ENCODE measurements around the gene DMAC2.
"Not testable (repeated sequence)": the region's sequence is repeated elsewhere in the genome, so short reads cannot be mapped to it uniquely, and the experiment has no call there.

The DMAC2 gene

GRCh38 chr19:41439441-41440222, at the start of gene DMAC2:
DMAC2 (minus strand) TSS chr19:41439912; CDS start chr19:41439899, 13 bp downstream.
- peak; percentile 96 for DNase-seq

- not testable (repeated sequence) for DNase-seq
Observed at GRCh38 chr19:41486953-41487352, 47.2 kb upstream of the DMAC2 start.

- no peak for DNase-seq
Observed at GRCh38 chr19:41484822-41485221, 45.1 kb upstream of the DMAC2 start.

- DNase-seq, result no peak
Observed at GRCh38 chr19:41480336-41480735, 40.6 kb upstream of the DMAC2 start.

- DNase-seq, result no peak
Observed at GRCh38 chr19:41479757-41480191, 40.1 kb upstream of the DMAC2 start.

- DNase-seq, result no peak
Observed at GRCh38 chr19:41478875-41479756, 39.4 kb upstream of the DMAC2 start.

GRCh38 chr19:41478171-41478570, 38.5 kb upstream of the DMAC2 start:
- no peak for DNase-seq

GRCh38 chr19:41476583-41476982, 36.9 kb upstream of the DMAC2 start:
- DNase-seq, result no peak

- DNase-seq, result not testable (repeated sequence)
Observed at GRCh38 chr19:41463257-41464256, 23.8 kb upstream of the DMAC2 start.

- no peak for DNase-seq
Observed at GRCh38 chr19:41462497-41462896, 22.8 kb upstream of the DMAC2 start.

GRCh38 chr19:41457241-41457640, 17.5 kb upstream of the DMAC2 start:
- no peak for DNase-seq

- no peak for DNase-seq
Observed at GRCh38 chr19:41456342-41456918, 16.7 kb upstream of the DMAC2 start.

- no peak for DNase-seq
Observed at GRCh38 chr19:41455936-41456335, 16.2 kb upstream of the DMAC2 start.

- no peak for DNase-seq
Observed at GRCh38 chr19:41452584-41453275, 13.0 kb upstream of the DMAC2 start.

- no peak for DNase-seq
Observed at GRCh38 chr19:41449865-41450178, 10.1 kb upstream of the DMAC2 start.

- DNase-seq, result peak; percentile 70
Observed at GRCh38 chr19:41449079-41449864, 9.6 kb upstream of the DMAC2 start.

GRCh38 chr19:41447732-41448332, 8.1 kb upstream of the DMAC2 start:
- no peak for DNase-seq

GRCh38 chr19:41445575-41445974, 5.9 kb upstream of the DMAC2 start:
- no peak for DNase-seq

GRCh38 chr19:41443813-41444455, 4.2 kb upstream of the DMAC2 start:
- DNase-seq, result no peak
